NCI-H510A (cell line): ENCODE measurements around the gene EIF4ENIF1.
"Not testable (repeated sequence)": the region's sequence is repeated elsewhere in the genome, so short reads cannot be mapped to it uniquely, and the experiment has no call there.

Experiments used
- DNase-seq: peaks from one replicate; lab custom pipeline; 2025; lab: John Stamatoyannopoulos, UW

EIF4ENIF1 gene

DNA sequence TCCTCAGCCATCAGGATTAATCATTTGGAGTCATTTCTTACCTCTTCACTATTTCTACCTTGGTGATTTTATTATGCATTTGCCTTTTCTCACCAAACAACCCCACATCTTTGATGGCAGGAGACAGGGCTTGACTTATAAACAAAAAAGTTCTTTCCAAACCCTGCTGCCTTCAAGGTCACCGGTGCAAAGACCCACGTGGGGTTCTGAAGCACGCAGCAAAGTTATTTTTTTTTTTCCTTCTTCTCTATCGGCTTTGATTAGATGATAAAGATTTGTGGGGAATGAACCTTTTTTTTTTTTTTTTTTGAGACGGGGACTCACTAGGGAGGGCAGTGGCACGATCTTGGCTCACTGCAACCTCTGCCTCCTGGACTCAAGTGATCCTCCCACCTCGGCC, 46.1 kb downstream of the EIF4ENIF1 start:
- DNase-seq = no peak

DNA sequence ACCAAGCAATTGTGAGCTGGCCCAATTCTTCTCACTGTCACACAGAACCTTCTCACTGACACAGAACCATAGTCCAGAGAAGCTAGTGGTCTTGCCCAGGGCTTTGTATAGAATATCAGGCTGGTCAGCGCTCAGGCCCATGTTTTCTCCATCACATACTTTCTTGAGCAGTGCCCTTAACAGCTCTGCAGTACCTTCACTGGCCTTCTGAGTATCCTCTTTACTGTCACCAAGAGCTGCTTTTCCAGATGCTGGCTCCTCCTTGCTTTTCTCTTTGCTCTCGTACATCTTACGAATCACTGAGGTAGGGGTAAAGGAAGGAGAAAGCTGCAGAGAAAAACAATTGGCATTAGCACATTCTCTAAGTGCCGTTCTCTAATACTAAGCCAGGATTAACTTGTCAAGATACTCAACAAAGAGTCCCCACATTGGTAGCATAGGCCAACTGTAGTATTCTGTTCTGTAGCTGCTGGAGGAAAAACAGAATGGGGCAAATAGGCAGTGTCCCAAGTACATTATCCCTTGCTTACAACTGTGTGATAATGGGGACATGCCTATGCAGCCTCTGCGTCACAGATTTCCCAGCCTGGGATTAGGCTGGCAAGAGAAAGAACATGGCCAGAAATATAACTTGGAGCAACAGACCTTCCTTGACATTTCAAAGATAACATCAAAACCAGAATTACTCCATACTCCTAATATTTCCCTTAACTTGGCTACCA, 46.7 kb downstream of the EIF4ENIF1 start:
- DNase-seq = no peak

DNA sequence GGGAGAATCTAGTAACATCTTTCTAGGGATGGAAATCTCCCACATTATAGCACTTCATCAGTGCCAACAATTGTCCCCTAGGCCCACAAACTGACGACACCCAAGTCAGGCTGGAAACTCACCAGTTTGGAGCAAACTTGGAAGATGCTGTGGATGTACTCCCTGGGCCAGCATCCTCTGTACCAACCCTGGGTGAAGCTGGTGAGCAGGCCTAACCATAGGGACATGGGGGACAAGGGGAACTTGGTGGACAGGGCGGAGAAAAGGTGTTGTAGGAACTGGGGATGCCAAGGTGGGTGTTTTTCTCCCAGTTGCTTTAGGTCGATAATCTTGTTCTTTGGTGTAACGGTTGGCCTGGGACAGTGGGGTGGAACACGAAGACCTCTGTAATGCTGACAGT, 48.0 kb downstream of the EIF4ENIF1 start:
- no peak for DNase-seq

DNA sequence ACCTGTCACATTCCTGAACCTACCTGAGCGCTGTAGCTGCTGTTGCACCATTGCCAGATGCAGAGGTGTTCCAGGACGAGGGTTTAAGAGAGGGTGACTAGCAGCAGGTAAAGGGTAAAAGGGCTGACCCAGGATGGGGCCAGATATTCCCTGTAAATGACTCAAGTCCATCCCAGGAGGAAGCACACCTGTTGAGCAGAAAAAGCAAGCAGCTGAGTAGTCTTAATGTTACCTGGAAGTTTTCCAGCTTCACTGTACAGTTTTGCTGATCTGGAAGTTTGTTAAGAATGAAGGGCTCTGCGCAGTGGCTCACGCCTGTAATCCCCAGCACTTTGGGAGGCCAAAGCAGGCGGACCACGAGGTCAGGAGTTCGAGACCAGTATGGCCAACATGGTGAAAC, 49.0 kb downstream of the EIF4ENIF1 start:
- DNase-seq = no peak

DNA sequence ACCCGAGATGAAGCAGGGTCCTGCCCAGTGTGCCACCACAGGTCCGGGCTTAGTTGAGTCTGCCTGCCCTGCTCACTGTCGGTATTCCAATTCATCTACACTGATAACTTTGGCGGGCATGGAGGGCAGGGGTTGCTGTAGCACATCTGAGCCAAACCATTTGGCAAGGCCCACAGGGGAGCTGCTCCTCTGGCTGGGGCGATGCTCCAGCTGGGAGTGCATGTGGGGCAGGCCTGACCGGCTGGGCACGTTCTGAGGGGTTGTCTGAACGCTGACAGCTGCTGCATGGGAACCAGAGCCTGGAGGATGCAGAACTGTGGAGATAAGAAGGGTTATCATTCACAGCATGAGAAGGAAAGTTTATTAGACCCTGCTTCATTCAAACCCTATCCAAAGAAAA, 49.8 kb downstream of the EIF4ENIF1 start:
- no peak for DNase-seq

DNA sequence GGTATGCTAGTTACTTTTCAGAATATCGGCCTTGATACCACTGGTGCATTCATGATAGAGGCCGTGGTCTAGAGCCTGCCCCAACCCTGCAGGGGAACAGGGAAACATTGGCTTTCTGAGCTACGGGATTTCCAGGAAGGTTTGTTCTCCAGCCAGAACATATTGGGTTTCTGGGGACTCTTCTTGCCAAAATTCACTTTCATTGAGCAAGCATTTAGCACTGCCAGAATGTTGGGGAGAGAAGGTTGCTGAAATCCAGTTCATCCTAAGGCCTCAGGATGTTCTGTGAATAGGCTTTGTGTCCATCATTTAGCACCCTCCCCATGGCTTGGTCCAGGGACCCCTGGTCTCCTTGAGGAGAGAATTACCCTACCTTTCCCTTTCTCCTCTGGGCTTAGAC, 53.5 kb downstream of the EIF4ENIF1 start:
- DNase-seq = no peak

DNA sequence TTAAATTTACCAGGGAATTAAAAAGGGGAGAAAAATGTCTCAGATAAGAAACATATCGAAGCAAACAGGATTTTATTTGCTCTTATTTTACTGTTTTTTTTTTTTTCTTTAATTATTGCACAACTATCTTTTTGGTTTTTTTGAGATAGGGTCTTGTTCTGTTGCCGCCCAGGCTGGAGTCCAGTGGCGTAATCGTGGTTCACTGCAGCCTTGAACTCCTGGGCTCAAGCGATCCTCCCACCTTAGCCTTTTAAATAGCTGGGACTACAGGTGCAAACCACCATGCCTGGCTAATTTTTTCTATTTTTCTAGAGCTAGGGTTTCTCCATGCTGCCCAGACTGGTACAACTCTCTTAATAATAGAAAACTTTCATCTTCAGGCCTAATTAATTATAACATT, 57.7 kb downstream of the EIF4ENIF1 start:
- DNase-seq = no peak

DNA sequence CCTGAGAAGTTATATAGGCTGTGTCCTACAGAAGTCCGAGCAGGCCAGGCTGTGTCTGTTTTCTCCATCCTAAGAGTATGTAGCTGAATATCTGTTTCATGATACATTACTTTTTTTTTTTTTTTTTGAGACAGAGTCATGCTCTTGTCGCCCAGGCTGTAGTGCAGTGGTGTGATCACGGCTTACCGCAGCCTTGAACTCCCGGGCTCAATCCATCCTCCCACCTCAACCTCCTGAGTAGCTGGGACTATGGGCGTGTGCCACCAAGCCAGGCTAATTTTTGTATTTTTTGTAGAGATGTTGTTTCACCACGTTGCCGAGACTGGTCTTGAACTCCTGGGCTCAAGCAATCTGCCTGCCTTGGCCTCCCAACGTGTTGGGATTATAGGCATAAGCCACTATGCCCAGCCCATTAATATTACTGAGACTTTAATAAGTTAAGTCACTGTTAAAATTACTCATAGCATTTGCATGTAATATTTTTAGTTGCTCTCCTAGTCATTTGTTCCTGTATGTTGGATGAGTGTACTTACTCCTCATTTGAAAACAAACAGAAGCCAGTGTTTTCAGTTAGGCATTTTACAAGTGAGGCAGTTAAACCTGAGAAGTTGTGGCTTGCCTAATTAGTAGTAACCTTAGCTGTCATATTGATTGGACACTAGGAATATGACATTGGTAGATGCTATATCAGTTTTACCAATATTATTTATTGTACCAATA, 64.2 kb downstream of the EIF4ENIF1 start:
- no peak for DNase-seq

DNA sequence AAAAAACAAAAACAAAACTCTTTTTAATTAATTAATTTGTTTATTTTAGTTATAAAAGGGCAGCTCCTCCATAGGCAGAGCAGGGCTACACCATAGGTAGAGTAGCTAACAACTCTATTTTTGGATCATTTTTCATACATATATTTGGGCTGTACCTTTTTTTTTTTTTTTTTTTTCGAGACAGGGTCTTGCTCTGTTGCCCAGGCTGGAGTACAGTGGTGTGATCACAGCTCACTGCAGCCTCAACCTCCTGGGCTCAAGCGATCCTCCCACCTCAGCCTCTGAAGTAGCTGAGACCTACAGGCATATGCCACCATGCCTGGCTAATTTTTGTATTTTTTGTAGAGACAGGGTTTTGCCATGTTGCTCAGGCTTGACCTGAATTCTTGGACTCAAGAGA, 87.3 kb downstream of the EIF4ENIF1 start:
- DNase-seq = not testable (repeated sequence)

DNA sequence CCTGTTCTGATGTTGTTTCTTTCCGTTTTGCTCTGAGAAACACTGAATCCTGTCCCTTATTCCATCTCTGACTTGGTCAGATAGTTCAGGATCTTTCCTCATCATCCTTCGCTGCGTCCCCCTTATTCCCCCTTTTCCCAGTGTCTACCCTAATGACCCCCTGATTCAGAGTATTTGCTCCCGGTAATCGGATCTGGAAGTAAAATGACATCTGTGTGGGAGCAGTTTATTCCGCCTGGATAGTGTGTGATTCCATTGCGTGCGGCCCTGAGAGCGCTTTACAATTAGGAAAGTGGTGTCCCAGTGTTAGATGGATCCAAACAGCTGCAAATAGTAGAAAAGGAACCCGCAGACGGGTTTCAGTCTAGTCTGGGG, 89.6 kb downstream of the EIF4ENIF1 start:
- no peak for DNase-seq

DNA sequence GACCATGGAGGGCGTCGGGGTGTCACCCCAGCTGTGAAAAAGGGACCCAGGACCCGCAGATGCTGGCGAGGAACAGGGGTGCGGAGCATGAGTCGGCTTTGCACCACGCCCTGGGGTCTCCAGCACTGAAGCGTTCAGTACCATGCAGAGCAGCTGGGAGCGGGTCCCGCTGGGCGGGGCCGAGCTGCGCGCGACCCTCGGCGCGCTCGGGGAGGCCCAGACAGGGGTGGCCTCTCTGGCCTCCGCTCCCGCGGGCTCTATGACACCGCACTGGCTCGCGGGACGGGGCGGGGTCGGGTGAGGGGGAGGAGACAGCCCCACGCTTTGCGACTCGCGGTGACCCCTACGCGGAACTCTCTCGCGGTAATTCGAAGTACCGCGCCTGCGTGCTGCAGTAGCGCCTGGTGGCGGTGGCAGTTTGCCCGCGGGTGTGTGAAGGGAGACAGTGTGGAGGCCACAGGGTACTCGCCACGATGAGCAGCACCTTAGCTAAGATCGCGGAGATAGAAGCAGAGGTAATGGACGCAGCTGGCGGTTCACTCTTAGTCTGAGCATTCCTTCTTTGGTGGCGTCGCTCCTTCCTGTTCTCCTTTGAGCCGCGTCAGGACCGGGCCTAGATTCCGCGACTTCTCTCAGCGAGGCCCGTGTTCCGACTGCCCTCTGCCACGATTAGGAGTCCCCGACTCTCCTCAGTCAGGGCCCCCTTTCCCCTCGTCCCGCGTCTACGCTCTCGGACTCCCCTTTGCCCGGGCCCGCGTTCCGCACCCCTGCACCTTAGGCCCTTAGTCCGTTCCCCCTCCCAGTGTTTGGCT, 90.2 kb downstream of the EIF4ENIF1 start, which contains the start of gene DRG1:
DRG1 (plus strand) TSS at position 394 of the 812 bp plus-strand sequence; CDS start at position 474, 80 bp downstream.
- peak; percentile 83 for DNase-seq

DNA sequence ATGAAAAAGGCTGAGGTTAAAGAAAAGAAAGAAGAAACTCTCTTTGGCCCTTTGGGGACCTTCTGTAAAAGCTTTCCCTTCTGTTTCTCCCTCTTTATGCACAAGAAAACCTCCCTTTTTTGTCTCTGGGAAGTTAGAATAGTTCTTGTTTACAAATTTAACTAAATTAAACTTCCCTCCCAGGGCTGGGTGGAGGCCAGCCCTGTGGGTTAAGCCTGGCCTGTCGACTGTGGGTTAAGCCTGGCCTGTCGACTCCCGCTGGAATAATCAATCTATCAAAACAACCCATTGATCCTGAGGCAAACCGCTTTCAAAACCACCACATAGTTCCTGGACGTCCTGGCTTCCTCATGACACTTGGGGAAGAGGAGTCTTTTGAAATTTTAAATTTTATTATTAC, 91.4 kb downstream of the EIF4ENIF1 start:
- DNase-seq = no peak

DNA sequence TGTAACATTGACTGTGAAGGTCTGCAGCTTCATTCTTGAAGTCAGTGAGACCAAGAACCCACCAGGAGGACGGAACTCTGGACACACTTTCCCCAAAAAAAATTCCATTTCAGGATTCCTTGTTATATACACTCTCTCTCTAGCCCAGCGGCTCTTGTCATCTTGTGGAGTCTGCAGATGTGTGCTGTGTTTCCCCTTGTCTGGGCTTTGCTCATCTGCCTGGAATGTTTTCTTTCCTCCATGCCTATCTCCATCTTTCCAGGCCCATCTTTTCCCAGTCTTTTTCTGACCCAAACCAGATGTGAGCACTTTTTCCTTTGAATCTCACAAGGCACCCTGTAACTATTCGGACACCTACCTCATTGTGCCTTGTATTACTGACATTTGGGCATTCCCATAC, 95.3 kb downstream of the EIF4ENIF1 start:
- DNase-seq = no peak

DNA sequence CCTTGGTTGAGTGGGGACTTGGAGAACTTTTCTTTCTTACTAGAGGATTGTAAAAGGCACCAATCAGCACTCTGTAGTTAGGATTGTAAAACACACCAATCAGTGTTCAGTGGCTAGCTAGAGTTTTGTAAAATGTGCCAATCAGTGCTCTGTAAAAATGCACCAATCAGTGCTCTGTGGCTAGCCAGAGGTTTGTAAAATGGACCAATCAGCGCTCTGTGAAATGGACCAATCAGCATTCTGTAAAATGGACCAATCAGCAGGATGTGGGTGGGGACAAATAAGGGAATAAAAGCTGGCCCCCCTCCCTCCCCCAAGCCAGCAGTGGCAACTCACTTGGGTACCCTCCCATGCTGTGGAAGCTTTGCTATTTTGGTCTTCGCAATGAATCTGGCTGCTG, 95.7 kb downstream of the EIF4ENIF1 start:
- DNase-seq = no peak
